Gastrocnemius medialis (tissue), 4 donors: ENCODE measurements around the gene MEIS1. TPM values are rescaled to one million over a fixed set of nuclear protein-coding genes. Genes with fewer than 3 reads are reported as not detected.
"Not testable (repeated sequence)": the region's sequence is repeated elsewhere in the genome, so short reads cannot be mapped to it uniquely, and the experiment has no call there.

ENCODE experiments used
- ATAC-seq, 2 donors: fragments of 150-250 bp; one replicate each; pipeline ENCODE4 v1.9.1; 2016
- DNase-seq, 2 donors: peaks; one replicate each; pipeline ENCODE4 v3.0.0-alpha.2; 2019
- H3K27ac ChIP-seq, 4 donors: fragments of 200-600 bp; sonication (generic); 1 replicate in 1 of 4; 2 replicates in 3 of 4; pipeline ENCODE4 v1.5.1; 2016 to 2018; ENCODE audit warnings: mild to moderate bottlenecking in 2 of 4, moderate library complexity in 1 of 4
- H3K27me3 ChIP-seq, 3 donors: fragments of 200-600 bp; sonication (generic) in 2 of 3; 1 replicate in 1 of 3; 2 replicates in 2 of 3; pipeline versions ENCODE4 v1.5.1 to v1.6.0; 2016 to 2019; ENCODE audit warnings: mild to moderate bottlenecking in 1 of 3, moderate library complexity in 1 of 3
- H3K36me3 ChIP-seq, 2 donors: fragments of 200-600 bp; sonication (generic) in 1 of 2; one replicate each; pipeline ENCODE4 v1.5.1; 2017 to 2018
- H3K4me1 ChIP-seq, 2 donors: fragments of 200-600 bp; sonication (generic) in 1 of 2; one replicate each; pipeline ENCODE4 v1.5.1; 2016 to 2017; ENCODE audit warnings: mild to moderate bottlenecking in 2 of 2
- H3K4me3 ChIP-seq, 4 donors: fragments of 200-600 bp; sonication (generic) in 3 of 4; 1 replicate in 1 of 4; 2 replicates in 3 of 4; pipeline ENCODE4 v1.5.1; 2016 to 2019; ENCODE audit warnings: mild to moderate bottlenecking in 2 of 4
- H3K9me3 ChIP-seq, 3 donors: fragments of 200-600 bp; sonication (generic) in 2 of 3; 1 replicate in 1 of 3; 2 replicates in 2 of 3; pipeline ENCODE4 v1.5.1; 2016 to 2019
- POLR2A ChIP-seq, 2 donors: fragments of 450-650 bp; IDR thresholded peaks; one replicate each; pipeline ENCODE4 v1.6.1; 2017; ENCODE audit warnings: antibody characterized with exemption in 2 of 2, mild to moderate bottlenecking in 2 of 2, moderate library complexity in 2 of 2
- in situ Hi-C, 4 donors: fragments of 200-750 bp; cut with MboI; loops; one replicate each; pipeline versions ENCODE4 v1.15.0 to v1.8.0; 2017; ENCODE audit warnings: low sequenced_read_pairs in 4 of 4
- intact Hi-C: fragments of 100-400 bp; cut with DNase I; formaldehyde crosslinking; loops from one replicate; pipeline ENCODE4 v1.15.1; 2023; ENCODE audit warnings: low total_unique reads
- total RNA-seq, 4 donors: library from RNA; depleted of rRNA; stranded (reverse); fragments of >200 nt; gene quantifications; one replicate each; pipeline versions ENCODE4 v1.1.0 to v1.2.3, GENCODE V29; 2016
- TF ChIP-seq, protein P1 (sequence below), 5 experiments: fragments of 450-650 bp in 3 of 5; fragments of 200-600 bp in 2 of 5; sonication (generic) in 2 of 5; IDR thresholded peaks in 4 of 5; conservative IDR thresholded peaks in 1 of 5; 1 replicate in 4 of 5; 2 replicates in 1 of 5; pipeline ENCODE4 v1.5.1; 2016 to 2019; ENCODE audit warnings: antibody characterized with exemption in 5 of 5, mild to moderate bottlenecking in 3 of 5, moderate library complexity in 3 of 5

MEIS1 gene
- total RNA-seq, 4 donors from 2014 or later, result 1.3 to 8.2 (median 2.0) TPM

DNA sequence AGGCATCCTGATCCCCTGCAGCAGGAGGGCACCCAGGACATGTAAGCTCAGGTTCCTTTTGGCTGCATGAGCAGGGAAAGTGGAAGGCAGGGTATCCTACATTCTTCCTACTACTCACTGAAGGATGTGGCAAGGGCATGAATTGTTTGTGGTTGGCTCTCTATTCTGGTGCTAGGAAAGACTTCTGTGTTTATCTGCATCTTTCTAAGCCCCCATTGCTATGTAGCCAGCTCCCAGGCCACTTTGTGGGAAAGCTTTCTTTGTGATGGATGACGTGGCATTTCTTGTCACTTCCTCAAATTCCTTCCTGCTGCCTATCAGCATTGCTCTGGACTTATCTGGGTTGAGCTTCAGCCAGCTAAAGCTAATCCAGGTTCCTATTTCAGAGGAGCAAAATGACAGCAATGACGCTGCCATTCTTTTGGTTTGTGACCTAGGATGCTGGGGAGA, 46.2 kb downstream of the MEIS1 start:
- TF ChIP-seq, protein P1, sequence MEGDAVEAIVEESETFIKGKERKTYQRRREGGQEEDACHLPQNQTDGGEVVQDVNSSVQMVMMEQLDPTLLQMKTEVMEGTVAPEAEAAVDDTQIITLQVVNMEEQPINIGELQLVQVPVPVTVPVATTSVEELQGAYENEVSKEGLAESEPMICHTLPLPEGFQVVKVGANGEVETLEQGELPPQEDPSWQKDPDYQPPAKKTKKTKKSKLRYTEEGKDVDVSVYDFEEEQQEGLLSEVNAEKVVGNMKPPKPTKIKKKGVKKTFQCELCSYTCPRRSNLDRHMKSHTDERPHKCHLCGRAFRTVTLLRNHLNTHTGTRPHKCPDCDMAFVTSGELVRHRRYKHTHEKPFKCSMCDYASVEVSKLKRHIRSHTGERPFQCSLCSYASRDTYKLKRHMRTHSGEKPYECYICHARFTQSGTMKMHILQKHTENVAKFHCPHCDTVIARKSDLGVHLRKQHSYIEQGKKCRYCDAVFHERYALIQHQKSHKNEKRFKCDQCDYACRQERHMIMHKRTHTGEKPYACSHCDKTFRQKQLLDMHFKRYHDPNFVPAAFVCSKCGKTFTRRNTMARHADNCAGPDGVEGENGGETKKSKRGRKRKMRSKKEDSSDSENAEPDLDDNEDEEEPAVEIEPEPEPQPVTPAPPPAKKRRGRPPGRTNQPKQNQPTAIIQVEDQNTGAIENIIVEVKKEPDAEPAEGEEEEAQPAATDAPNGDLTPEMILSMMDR (IDR thresholded peaks at IDR 0.05 in 4 of 5, conservative IDR thresholded peaks at IDR 0.05 in 1 of 5), result no peak
- no peak for TF ChIP-seq POLR2A (IDR thresholded peaks at IDR 0.05)
- Histone ChIP-seq H3K36me3 (no peaks in the 10 kb centered on the region), H3K27ac (no peak overlapping the region), H3K9me3 (no peaks in the 10 kb centered on the region), H3K27me3 (no peaks in the 10 kb centered on the region), H3K4me1 (peaks cover 3 to 5% of the 10 kb centered on the region in 2 donors), H3K4me3 (no peak overlapping the region)
- in situ Hi-C loops (no loop called here), intact Hi-C loops (no loop called here)
- no peak for ATAC-seq
- DNase-seq, result no peak

DNA sequence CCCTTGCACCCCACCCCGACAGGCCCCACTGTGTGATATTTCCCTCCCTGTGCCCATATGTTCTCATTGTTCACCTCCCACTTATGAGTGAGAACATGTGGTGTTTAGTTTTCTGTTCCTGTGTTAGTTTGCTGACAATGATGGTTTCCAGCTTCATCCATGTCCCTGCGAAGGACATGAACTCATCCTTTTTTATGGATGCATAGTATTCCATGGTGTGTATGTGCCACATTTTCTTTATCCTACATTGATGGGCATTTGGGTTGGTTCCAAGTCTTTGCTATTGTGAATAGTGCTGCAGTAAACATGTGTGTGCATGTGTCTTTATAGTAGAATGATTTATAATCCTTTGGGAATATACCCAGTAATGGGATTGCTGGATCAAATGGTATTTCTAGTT, 50.3 kb downstream of the MEIS1 start:
- in situ Hi-C loops, H3K4me3 ChIP-seq, H3K9me3 ChIP-seq, ATAC-seq, H3K4me1 ChIP-seq, H3K27me3 ChIP-seq, intact Hi-C loops, DNase-seq, H3K27ac ChIP-seq, H3K36me3 ChIP-seq: not testable (repeated sequence)

DNA sequence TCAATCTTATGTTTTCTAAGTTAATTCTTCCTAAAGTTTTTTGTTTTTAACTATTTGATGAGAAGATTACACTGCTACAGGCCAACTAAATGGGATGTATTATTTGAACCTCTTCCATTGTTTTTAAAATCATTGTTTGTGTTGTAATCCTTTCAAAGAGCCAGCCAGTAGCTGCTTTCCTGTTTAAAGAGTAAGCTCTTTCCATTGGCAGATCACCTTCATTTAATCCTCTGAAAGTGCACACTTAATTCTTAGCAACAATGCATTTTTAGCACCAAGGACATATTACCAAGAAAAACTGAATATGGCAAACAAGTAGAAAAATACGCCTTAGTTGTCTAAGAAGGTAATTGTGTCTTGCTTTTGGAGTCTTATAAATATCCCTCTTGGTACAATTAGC, 54.0 kb downstream of the MEIS1 start:
- TF ChIP-seq, protein P1 (IDR thresholded peaks at IDR 0.05 in 4 of 5, conservative IDR thresholded peaks at IDR 0.05 in 1 of 5), result no peak
- TF ChIP-seq POLR2A (IDR thresholded peaks at IDR 0.05), result no peak
- H3K4me3 ChIP-seq, result no peak overlapping the region
- no peak overlapping the region for H3K27ac ChIP-seq
- intact Hi-C loops, result no loop called here
- in situ Hi-C loops, result no loop called here
- no peaks in the 10 kb centered on the region for H3K4me1 ChIP-seq
- no peak for ATAC-seq
- no peaks in the 10 kb centered on the region for H3K36me3 ChIP-seq
- DNase-seq, result no peak
- no peaks in the 10 kb centered on the region for H3K27me3 ChIP-seq
- no peaks in the 10 kb centered on the region for H3K9me3 ChIP-seq

DNA sequence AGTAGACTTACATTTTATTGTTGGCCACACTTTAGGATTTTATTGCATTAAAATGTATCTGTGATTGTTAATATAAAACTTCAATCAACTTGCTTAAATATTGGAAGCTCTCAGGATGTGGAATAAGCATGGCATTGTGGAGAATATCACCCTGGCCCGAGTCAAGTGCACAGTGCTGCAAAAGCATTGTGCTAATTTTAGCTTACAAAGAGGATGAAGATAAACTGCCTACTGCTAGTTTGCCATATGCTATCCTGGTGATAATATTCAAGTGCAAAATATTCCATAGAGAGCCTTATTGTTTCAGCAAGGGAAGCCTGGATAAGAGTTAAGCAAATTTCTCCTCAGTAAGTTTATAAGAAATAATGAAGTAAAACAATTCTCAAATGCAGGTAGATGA, 54.5 kb downstream of the MEIS1 start:
- H3K4me3 ChIP-seq, result no peak overlapping the region
- intact Hi-C loops, result no loop called here
- no peak overlapping the region for H3K27ac ChIP-seq
- DNase-seq (no peak), ATAC-seq (no peak)
- TF ChIP-seq, protein P1 (IDR thresholded peaks at IDR 0.05 in 4 of 5, conservative IDR thresholded peaks at IDR 0.05 in 1 of 5), result no peak
- TF ChIP-seq POLR2A (IDR thresholded peaks at IDR 0.05), result no peak
- no peaks in the 10 kb centered on the region for H3K36me3 ChIP-seq
- H3K9me3 ChIP-seq, result no peaks in the 10 kb centered on the region
- H3K4me1 ChIP-seq, result no peaks in the 10 kb centered on the region
- H3K27me3 ChIP-seq, result no peaks in the 10 kb centered on the region
- in situ Hi-C loops, result no loop called here

DNA sequence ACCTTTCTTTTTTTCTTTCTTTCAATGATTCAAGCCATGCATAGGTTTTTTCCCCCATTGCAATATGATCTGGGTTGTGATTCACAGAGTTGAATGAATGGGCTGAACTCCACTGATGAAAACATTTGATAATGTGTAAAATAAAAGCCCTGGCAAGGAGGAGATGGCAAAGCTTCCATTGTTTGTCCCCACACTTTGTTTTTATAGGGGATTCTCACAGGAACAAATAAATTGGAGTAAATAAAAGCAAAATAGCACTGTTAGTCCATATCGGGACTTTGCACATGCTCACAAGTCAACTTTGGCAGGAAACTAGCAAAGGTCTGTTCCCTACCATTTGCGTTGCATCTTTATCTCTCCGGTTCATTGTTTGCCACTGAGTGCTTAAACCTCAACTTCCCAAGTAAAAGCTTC, 55.7 kb downstream of the MEIS1 start:
- no peaks in the 10 kb centered on the region for H3K36me3 ChIP-seq
- no peak overlapping the region for H3K27ac ChIP-seq
- H3K4me3 ChIP-seq, result no peak overlapping the region
- intact Hi-C loops, result no loop called here
- H3K4me1 ChIP-seq, result no peaks in the 10 kb centered on the region
- H3K9me3 ChIP-seq, result no peaks in the 10 kb centered on the region
- ATAC-seq (no peak), DNase-seq (no peak)
- no peaks in the 10 kb centered on the region for H3K27me3 ChIP-seq
- in situ Hi-C loops, result no loop called here
- TF ChIP-seq, protein P1 (IDR thresholded peaks at IDR 0.05 in 4 of 5, conservative IDR thresholded peaks at IDR 0.05 in 1 of 5), result no peak
- no peak for TF ChIP-seq POLR2A (IDR thresholded peaks at IDR 0.05)
